ENCODE measurements around the gene PRR18.

PRR18 gene

DNA sequence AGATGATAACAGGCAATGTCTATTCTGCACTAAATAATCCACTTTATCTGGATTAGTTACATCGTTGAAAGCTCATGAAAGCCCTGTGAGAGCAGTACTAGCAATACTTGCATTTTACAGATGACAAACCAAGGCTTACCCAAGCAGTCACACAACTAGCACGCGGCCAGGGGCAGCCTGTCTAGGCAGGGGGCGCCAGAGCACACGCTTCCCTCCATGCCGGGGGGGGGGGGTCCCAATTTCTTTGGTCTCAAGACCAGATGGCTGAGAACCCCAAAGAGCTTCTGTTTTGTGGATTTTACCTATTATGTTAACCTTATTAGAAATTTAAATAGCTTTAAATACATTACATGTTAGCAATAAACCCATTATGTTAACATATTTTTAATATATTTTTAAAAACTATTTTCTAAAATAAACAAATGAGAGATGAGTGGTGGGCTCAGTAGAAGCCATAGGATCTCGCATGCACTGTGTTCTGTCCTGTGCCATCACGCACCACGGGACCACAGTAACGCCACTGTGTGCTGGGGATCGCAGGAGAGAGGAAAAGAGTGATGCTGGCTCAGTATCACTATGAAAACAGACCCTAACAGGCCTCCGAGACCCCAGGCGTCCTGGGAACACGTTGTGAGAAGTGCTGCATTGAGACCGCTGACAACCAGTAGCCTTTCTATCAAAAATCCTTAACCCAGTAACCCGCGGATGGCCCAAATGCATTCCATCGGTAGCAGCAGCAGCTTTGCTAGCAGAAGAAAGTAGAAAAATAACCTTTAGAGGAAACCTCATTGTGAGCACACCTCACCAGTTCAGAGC is 5.3 kb upstream of the PRR18 start:
- POLR2A ChIA-PET, result no interaction called here
- DNase-seq (ENCODE audit: extremely low spot score), result peak; percentile 68
- CTCF ChIA-PET, result interaction anchor here (0.6 to 2.5 kb wide), 18 partner anchors 8 to 658 kb away, joined by 3 to 14 read pairs (median 4); no protein-coding TSS in a partner anchor
- TF ChIP-seq SP1 (IDR thresholded peaks at IDR 0.05), result no peak
- TF ChIP-seq CTBP1 (IDR thresholded peaks at IDR 0.05; ENCODE audit: borderline replicate concordance), result no peak
- no peak for TF ChIP-seq ARNT (IDR thresholded peaks at IDR 0.05)
- TF ChIP-seq FOXA1 (IDR thresholded peaks at IDR 0.05), result no peak
- no peak for TF ChIP-seq PKNOX1 (IDR thresholded peaks at IDR 0.05)
- TF ChIP-seq LEF1 (IDR thresholded peaks at IDR 0.05; ENCODE audit: borderline replicate concordance), result no peak
- TF ChIP-seq TARDBP (IDR thresholded peaks at IDR 0.05), result no peak
- TF ChIP-seq L3MBTL2 (conservative IDR thresholded peaks at IDR 0.05), result peak; percentile 56; the same call in 1 of the 2 replicates
- no peak for TF ChIP-seq ELF4 (IDR thresholded peaks at IDR 0.05)
- TF ChIP-seq ZNF384 (IDR thresholded peaks at IDR 0.05), result no peak
- no peak for TF ChIP-seq SUZ12 (IDR thresholded peaks at IDR 0.05)
- TF ChIP-seq NFRKB (IDR thresholded peaks at IDR 0.05), result no peak
- peak; percentile 35; the same call in 1 of the 2 replicates for TF ChIP-seq FOXM1 (IDR thresholded peaks at IDR 0.05; ENCODE audit: borderline replicate concordance)
- TF ChIP-seq HDGF (IDR thresholded peaks at IDR 0.05; ENCODE audit: borderline replicate concordance), result no peak
- TF ChIP-seq FOXK2 (IDR thresholded peaks at IDR 0.05), result no peak

GRCh38 chr6:166312832-166313231 is 4.6 kb upstream of the PRR18 start:
- POLR2A ChIA-PET, result no interaction called here
- CTCF ChIA-PET, result interaction anchor here (0.6 to 2.5 kb wide), 12 partner anchors 8 to 144 kb away, joined by 3 to 14 read pairs (median 4); no protein-coding TSS in a partner anchor
- TF ChIP-seq PKNOX1 (IDR thresholded peaks at IDR 0.05), result no peak
- no peak for TF ChIP-seq L3MBTL2 (conservative IDR thresholded peaks at IDR 0.05)
- TF ChIP-seq SP1 (IDR thresholded peaks at IDR 0.05), result no peak
- TF ChIP-seq CTBP1 (IDR thresholded peaks at IDR 0.05; ENCODE audit: borderline replicate concordance), result no peak
- TF ChIP-seq SUZ12 (IDR thresholded peaks at IDR 0.05), result no peak
- TF ChIP-seq FOXA1 (IDR thresholded peaks at IDR 0.05), result no peak
- no peak for TF ChIP-seq FOXM1 (IDR thresholded peaks at IDR 0.05; ENCODE audit: borderline replicate concordance)
- no peak for TF ChIP-seq ARNT (IDR thresholded peaks at IDR 0.05)
- no peak for TF ChIP-seq ZNF384 (IDR thresholded peaks at IDR 0.05)
- no peak for TF ChIP-seq ELF4 (IDR thresholded peaks at IDR 0.05)
- no peak for DNase-seq (ENCODE audit: extremely low spot score)

DNA sequence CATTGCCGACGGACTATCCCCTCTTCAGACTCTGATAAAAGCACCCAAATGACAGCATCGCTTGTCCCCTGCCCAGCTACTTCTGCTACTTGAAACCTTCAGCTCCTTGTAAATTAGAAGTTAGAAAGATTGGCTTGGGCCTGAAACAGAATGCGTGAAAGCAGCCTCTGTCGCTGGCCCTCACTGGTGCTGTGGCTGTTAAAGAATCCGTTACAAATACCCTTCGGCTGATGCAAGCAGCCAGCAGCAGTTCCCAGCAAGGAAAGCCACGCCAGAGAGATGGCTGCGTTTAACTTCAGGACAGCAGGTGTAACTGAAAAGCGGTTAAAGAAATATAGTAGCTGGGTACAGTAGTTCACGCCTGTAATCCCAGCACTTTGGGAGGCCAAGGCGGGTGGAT is 2.4 kb upstream of the PRR18 start:
- TF ChIP-seq CTBP1 (IDR thresholded peaks at IDR 0.05; ENCODE audit: borderline replicate concordance) (no peak), NFRKB (IDR thresholded peaks at IDR 0.05) (no peak), HDGF (IDR thresholded peaks at IDR 0.05; ENCODE audit: borderline replicate concordance) (no peak), SUZ12 (IDR thresholded peaks at IDR 0.05) (no peak), FOXM1 (IDR thresholded peaks at IDR 0.05; ENCODE audit: borderline replicate concordance) (no peak), FOXA1 (IDR thresholded peaks at IDR 0.05) (no peak), ARNT (IDR thresholded peaks at IDR 0.05) (no peak), ZNF384 (IDR thresholded peaks at IDR 0.05) (no peak)
- no peak for DNase-seq (ENCODE audit: extremely low spot score)
- ChIA-PET POLR2A (interaction anchor here (0.9 kb wide), 1 partner anchor 73 kb away, joined by 3 read pairs; no protein-coding TSS in a partner anchor), CTCF (interaction anchor here (0.7 to 1.9 kb wide), 3 partner anchors 10 to 89 kb away, joined by 3 to 9 read pairs (median 4); no protein-coding TSS in a partner anchor)

DNA sequence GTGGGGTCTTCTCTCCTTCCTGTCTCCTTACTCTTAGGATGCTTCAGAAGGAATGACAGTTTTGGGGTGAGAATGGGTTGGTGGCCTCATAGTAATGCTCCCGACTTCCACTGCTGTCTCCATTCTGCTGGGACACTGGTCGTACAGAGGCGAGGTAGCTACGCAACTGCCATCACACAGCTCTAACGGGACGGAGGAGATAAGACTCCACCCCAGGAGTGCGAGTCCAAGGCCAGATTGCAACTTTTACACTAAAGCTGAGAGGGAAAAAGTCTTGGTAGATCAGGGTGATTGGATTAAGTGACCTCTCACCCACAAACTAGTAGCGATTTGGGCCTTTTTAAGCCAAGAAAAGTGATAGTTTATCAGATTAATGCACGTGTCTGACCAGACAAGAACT is 1.8 kb upstream of the PRR18 start:
- no peak for TF ChIP-seq FOXK2 (IDR thresholded peaks at IDR 0.05)
- TF ChIP-seq HDGF (IDR thresholded peaks at IDR 0.05; ENCODE audit: borderline replicate concordance), result no peak
- TF ChIP-seq TARDBP (IDR thresholded peaks at IDR 0.05), result no peak
- no peak for TF ChIP-seq SUZ12 (IDR thresholded peaks at IDR 0.05)
- no peak for TF ChIP-seq ARNT (IDR thresholded peaks at IDR 0.05)
- no peak for TF ChIP-seq FOXA1 (IDR thresholded peaks at IDR 0.05)
- TF ChIP-seq LEF1 (IDR thresholded peaks at IDR 0.05; ENCODE audit: borderline replicate concordance), result no peak
- TF ChIP-seq SP1 (IDR thresholded peaks at IDR 0.05), result no peak
- TF ChIP-seq PKNOX1 (IDR thresholded peaks at IDR 0.05), result no peak
- no peak for TF ChIP-seq ELF4 (IDR thresholded peaks at IDR 0.05)
- TF ChIP-seq L3MBTL2 (conservative IDR thresholded peaks at IDR 0.05), result no peak
- ChIA-PET POLR2A (no interaction called here), CTCF (interaction anchor here (1.2 to 1.9 kb wide), 2 partner anchors 10 to 72 kb away, joined by 5 to 9 read pairs; no protein-coding TSS in a partner anchor)
- no peak for DNase-seq (ENCODE audit: extremely low spot score)

- no peak for DNase-seq (ENCODE audit: extremely low spot score)
- TF ChIP-seq FOXK2 (IDR thresholded peaks at IDR 0.05) (no peak), L3MBTL2 (conservative IDR thresholded peaks at IDR 0.05) (0 out of 2 replicates have a peak, but pooled peaks have one; percentile 36)
- ChIA-PET POLR2A (interaction anchor here (0.5 kb wide), 1 partner anchor 146 kb away, joined by 3 read pairs; no protein-coding TSS in a partner anchor), CTCF (interaction anchor here (1.2 kb wide), 1 partner anchor 11 kb away, joined by 5 read pairs; no protein-coding TSS in a partner anchor)
These were observed 787 bp upstream of the PRR18 start for GRCh38 chr6:166308769-166309589.
